Spleen (tissue), 7 donors: ENCODE data around the gene KBTBD4.

Source experiments
- POLR2A ChIP-seq, 3 donors: fragments of 450-650 bp; IDR thresholded peaks; one replicate each; pipeline ENCODE4 v1.5.1; 2017; ENCODE audit warnings: antibody characterized with exemption in 3 of 3, mild to moderate bottlenecking in 1 of 3
- POLR2AphosphoS5 ChIP-seq, 3 donors: sonication (generic); formaldehyde crosslinking; IDR thresholded peaks; one replicate each; pipeline ENCODE4 v1.5.1; 2017; ENCODE audit warnings: antibody characterized with exemption in 3 of 3
- TF ChIP-seq, protein P1 (sequence below), 11 experiments: fragments of 200-600 bp in 7 of 11; fragments of 450-650 bp in 4 of 11; sonication (generic) in 4 of 11; IDR thresholded peaks in 8 of 11; conservative IDR thresholded peaks in 3 of 11; 1 replicate in 7 of 11; 2 replicates in 4 of 11; pipeline versions ENCODE4 v1.4.0 to v1.8.0; 2016 to 2021; ENCODE audit warnings: antibody characterized with exemption in 11 of 11, inconsistent platforms in 4 of 11, mild to moderate bottlenecking in 1 of 11
- donor health status: DM: no; HTN: no; CAD: no; lungs with moderate emphysema.
- donor health status: DM: no; HTN: no; CAD: no.
- donor health status: DM: no; HTN: no; CAD: no.

DNA sequence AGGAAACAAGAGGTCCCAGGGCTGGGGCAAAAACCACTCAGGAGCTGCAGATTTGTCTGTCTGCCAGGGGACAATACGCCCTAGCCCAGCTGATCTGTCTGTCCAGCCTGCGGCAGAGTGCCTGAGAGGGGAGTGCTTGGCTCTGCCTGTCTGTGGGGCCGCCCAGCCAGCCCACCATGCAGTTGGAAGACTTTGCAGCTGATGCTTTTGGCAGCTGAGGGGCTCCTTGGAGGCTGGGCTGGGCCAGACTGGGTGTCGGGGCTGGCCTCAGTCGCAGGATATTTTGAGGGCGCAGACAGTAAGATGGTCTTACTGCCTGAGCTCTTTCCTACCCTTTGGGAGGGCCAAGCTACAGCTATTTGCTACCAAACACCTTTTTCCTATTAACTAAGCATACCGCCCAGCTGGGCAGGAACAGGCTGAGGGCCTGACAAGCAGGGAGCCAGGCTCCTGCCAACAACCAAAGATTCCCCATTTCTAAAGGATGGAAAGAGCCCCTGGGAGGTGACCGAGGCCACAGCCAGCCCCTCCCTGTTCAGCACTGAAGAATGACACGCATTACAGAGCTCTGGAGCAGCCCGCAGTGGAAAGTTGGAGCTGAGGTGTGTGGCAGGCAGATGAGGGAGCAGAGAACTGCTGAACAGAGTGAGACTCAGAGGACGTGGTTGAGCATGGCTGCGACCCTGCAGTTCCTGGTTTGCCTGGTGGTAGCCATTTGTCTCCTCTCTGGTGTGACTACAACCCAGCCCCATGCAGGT, 7.5 kb upstream of the KBTBD4 start, which contains the start of gene FAM180B:
- TF ChIP-seq, protein P1, sequence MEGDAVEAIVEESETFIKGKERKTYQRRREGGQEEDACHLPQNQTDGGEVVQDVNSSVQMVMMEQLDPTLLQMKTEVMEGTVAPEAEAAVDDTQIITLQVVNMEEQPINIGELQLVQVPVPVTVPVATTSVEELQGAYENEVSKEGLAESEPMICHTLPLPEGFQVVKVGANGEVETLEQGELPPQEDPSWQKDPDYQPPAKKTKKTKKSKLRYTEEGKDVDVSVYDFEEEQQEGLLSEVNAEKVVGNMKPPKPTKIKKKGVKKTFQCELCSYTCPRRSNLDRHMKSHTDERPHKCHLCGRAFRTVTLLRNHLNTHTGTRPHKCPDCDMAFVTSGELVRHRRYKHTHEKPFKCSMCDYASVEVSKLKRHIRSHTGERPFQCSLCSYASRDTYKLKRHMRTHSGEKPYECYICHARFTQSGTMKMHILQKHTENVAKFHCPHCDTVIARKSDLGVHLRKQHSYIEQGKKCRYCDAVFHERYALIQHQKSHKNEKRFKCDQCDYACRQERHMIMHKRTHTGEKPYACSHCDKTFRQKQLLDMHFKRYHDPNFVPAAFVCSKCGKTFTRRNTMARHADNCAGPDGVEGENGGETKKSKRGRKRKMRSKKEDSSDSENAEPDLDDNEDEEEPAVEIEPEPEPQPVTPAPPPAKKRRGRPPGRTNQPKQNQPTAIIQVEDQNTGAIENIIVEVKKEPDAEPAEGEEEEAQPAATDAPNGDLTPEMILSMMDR (IDR thresholded peaks at IDR 0.05 in 8 of 11, conservative IDR thresholded peaks at IDR 0.05 in 3 of 11) = no peak
- no peak for TF ChIP-seq POLR2A (IDR thresholded peaks at IDR 0.05)
- no peak for TF ChIP-seq POLR2AphosphoS5 (IDR thresholded peaks at IDR 0.05)
